ENCODE results near the gene ARF6.
A peak's percentile ranks its signal among the peaks of the same experiment; 100 is the strongest.
"Not testable (repeated sequence)": the region's sequence is repeated elsewhere in the genome, so short reads cannot be mapped to it uniquely, and the experiment has no call there.

ARF6 gene

DNA sequence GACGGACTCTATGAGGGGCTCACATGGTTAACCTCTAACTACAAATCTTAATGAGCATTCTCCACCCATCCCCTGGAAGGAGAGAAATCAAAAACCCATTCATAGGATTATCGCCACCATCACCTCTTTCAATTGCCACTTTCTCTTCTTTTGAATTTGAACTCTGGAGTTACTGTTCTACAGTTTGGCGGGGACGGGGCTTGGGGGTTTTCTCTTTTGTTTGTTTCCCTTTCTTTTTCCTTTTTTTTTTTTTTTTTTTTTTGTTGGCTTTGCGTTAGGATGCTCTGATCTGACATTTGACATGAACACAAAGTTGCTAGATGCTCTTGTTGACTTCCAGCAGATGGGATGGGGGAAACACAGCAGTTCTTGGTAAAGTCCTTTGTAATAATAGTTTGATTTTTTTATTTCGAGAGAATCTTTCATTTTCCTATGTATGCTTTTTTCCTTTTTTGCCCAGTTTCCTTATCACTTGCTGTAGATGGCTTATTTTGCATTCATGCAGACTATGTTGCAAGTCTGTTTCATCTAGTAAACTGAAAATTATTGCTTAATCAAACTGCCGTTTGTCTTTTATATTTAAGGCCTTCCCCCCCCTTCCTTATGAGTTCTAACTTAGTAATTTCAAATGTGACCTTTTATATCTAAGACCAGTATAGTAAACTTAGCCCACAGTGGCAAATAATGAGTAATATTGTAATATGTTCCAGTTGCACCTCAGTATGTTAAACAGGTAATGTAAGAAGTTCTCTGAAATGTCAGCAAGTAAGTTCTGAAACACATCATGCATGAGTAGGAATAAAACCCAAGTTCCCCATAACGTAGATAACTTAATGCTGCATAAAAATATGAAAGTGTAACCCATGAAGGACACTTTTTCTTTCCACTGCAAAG, 1.6 kb downstream of the ARF6 start:
- not testable (repeated sequence) for H3K27me3 ChIP-seq (ENCODE audit: control insufficient read depth in 2 of 2, insufficient read depth in 2 of 2, low read length in 2 of 2); H3K9me3 ChIP-seq (ENCODE audit: control insufficient read depth in 2 of 2, low read length in 2 of 2)
- Histone ChIP-seq H3K36me3 (ENCODE audit: control insufficient read depth in 2 of 2, insufficient read depth in 2 of 2, low read length in 2 of 2) (peaks cover 11 to 13% of the 10 kb centered on the region in 2 donors), H3K4me3 (ENCODE audit: low read length in 2 of 2) (peak overlapping the region; percentile 95 to 96), H3K4me1 (ENCODE audit: control insufficient read depth in 2 of 2, insufficient read depth in 2 of 2, low read length in 2 of 2) (peaks cover 22 to 32% of the 10 kb centered on the region in 2 donors), H3K9ac (ENCODE audit: low read depth in 1 of 2, low read length in 2 of 2) (peak overlapping the region; percentile 97 to 100), H3K27ac (ENCODE audit: low read depth in 2 of 2, low read length in 2 of 2) (peak overlapping the region; percentile 100)

GRCh38 chr14:49895480-49895879, 2.6 kb downstream of the ARF6 start:
- no peaks in the 10 kb centered on the region for H3K27me3 ChIP-seq (ENCODE audit: control insufficient read depth in 2 of 2, insufficient read depth in 2 of 2, low read length in 2 of 2)
- peaks cover 11 to 13% of the 10 kb centered on the region in 2 donors for H3K36me3 ChIP-seq (ENCODE audit: control insufficient read depth in 2 of 2, insufficient read depth in 2 of 2, low read length in 2 of 2)
- peak overlapping the region; percentile 42 to 100 for H3K9ac ChIP-seq (ENCODE audit: low read depth in 1 of 2, low read length in 2 of 2)
- peak overlapping the region; percentile 95 to 96 for H3K4me3 ChIP-seq (ENCODE audit: low read length in 2 of 2)
- peak overlapping the region; percentile 63 to 100 for H3K27ac ChIP-seq (ENCODE audit: low read depth in 2 of 2, low read length in 2 of 2)
- H3K4me1 ChIP-seq (ENCODE audit: control insufficient read depth in 2 of 2, insufficient read depth in 2 of 2, low read length in 2 of 2): peaks cover 23 to 32% of the 10 kb centered on the region in 2 donors
- no peaks in the 10 kb centered on the region for H3K9me3 ChIP-seq (ENCODE audit: control insufficient read depth in 2 of 2, low read length in 2 of 2)

DNA sequence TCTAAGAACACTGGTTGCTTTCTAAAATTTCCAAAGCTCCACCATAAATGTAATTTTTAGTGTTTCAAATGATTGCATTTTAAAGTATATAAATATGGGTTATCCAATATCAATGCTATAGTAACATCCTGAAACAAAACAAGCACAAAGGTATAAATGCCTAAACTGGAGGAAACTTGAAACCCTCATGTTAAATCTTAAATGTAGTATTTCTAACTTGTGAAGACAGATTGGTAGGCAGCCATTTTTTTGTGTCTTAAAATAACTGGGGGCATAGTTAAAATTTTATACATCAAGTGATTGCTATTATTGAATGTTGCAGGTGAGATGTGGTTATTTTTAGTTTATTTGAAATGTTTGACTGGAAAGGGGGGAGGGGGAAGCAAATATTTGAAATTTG, 3.4 kb downstream of the ARF6 start:
- Histone ChIP-seq H3K9ac (ENCODE audit: low read depth in 1 of 2, low read length in 2 of 2) (peak overlapping the region; percentile 42 to 100), H3K27ac (ENCODE audit: low read depth in 2 of 2, low read length in 2 of 2) (peak overlapping the region in 1 of 2 donors; percentile 63), H3K4me3 (ENCODE audit: low read length in 2 of 2) (peak overlapping the region; percentile 95 to 96), H3K4me1 (ENCODE audit: control insufficient read depth in 2 of 2, insufficient read depth in 2 of 2, low read length in 2 of 2) (peaks cover 23 to 32% of the 10 kb centered on the region in 2 donors), H3K36me3 (ENCODE audit: control insufficient read depth in 2 of 2, insufficient read depth in 2 of 2, low read length in 2 of 2) (peaks cover 11 to 13% of the 10 kb centered on the region in 2 donors)
- not testable (repeated sequence) for H3K9me3 ChIP-seq (ENCODE audit: control insufficient read depth in 2 of 2, low read length in 2 of 2); H3K27me3 ChIP-seq (ENCODE audit: control insufficient read depth in 2 of 2, insufficient read depth in 2 of 2, low read length in 2 of 2)

DNA sequence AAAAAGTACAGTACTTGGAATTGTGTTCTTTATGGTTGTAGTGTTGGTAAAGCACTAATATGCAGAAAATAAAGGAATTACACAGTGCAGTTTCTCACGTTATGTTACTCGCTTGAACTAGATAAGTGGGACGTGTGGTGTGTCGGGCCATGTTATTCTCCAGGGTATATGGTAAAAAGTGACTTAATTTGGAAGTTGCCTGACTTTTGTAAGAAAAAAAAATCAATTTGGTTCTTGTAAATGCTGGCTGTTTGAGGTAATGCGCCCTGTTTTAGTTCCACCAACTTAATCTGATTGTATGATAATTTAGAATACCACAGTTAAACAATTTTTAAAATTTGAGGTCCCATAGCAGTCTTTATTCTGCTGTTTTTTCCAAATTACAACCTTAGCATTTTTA, 4.1 kb downstream of the ARF6 start:
- Histone ChIP-seq H3K4me1 (ENCODE audit: control insufficient read depth in 2 of 2, insufficient read depth in 2 of 2, low read length in 2 of 2) (peaks cover 19 to 28% of the 10 kb centered on the region in 2 donors), H3K27me3 (ENCODE audit: control insufficient read depth in 2 of 2, insufficient read depth in 2 of 2, low read length in 2 of 2) (no peaks in the 10 kb centered on the region), H3K4me3 (ENCODE audit: low read length in 2 of 2) (peak overlapping the region; percentile 45 to 96), H3K9me3 (ENCODE audit: control insufficient read depth in 2 of 2, low read length in 2 of 2) (no peaks in the 10 kb centered on the region), H3K27ac (ENCODE audit: low read depth in 2 of 2, low read length in 2 of 2) (peak overlapping the region in 1 of 2 donors; percentile 29), H3K9ac (ENCODE audit: low read depth in 1 of 2, low read length in 2 of 2) (peak overlapping the region; percentile 44 to 100), H3K36me3 (ENCODE audit: control insufficient read depth in 2 of 2, insufficient read depth in 2 of 2, low read length in 2 of 2) (peaks cover 11 to 13% of the 10 kb centered on the region in 2 donors)

DNA sequence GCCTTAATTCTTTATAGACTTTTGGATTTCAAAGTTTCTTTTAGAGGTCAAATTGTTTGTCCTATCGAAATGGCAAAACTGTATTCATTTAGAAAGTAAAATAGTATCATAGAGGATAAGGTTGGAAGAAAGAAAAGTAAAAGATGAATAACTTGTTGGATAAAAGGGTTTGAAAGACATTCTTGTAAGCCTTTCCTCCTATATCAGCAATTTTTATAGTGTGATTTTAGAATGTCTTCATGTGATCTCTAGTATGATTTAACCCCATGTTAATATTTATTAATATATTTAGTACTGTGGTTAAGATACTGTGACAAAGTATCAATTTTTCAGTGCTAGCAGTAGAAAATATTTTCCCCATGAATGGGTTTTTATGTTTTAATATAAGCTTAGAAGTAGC, 4.5 kb downstream of the ARF6 start:
- Histone ChIP-seq H3K27me3 (ENCODE audit: control insufficient read depth in 2 of 2, insufficient read depth in 2 of 2, low read length in 2 of 2) (no peaks in the 10 kb centered on the region), H3K9ac (ENCODE audit: low read depth in 1 of 2, low read length in 2 of 2) (peak overlapping the region; percentile 44 to 100), H3K36me3 (ENCODE audit: control insufficient read depth in 2 of 2, insufficient read depth in 2 of 2, low read length in 2 of 2) (peaks cover 11 to 13% of the 10 kb centered on the region in 2 donors), H3K4me1 (ENCODE audit: control insufficient read depth in 2 of 2, insufficient read depth in 2 of 2, low read length in 2 of 2) (peaks cover 17 to 27% of the 10 kb centered on the region in 2 donors), H3K9me3 (ENCODE audit: control insufficient read depth in 2 of 2, low read length in 2 of 2) (no peaks in the 10 kb centered on the region), H3K4me3 (ENCODE audit: low read length in 2 of 2) (peak overlapping the region; percentile 45 to 96), H3K27ac (ENCODE audit: low read depth in 2 of 2, low read length in 2 of 2) (peak overlapping the region in 1 of 2 donors; percentile 29)

GRCh38 chr14:49897965-49898364, 5.1 kb downstream of the ARF6 start:
- Histone ChIP-seq H3K9me3 (ENCODE audit: control insufficient read depth in 2 of 2, low read length in 2 of 2) (no peaks in the 10 kb centered on the region), H3K4me3 (ENCODE audit: low read length in 2 of 2) (peak overlapping the region in 1 of 2 donors; percentile 96), H3K9ac (ENCODE audit: low read depth in 1 of 2, low read length in 2 of 2) (peak overlapping the region; percentile 17 to 24), H3K27ac (ENCODE audit: low read depth in 2 of 2, low read length in 2 of 2) (peak overlapping the region; percentile 11 to 41), H3K4me1 (ENCODE audit: control insufficient read depth in 2 of 2, insufficient read depth in 2 of 2, low read length in 2 of 2) (peaks cover 17 to 27% of the 10 kb centered on the region in 2 donors), H3K27me3 (ENCODE audit: control insufficient read depth in 2 of 2, insufficient read depth in 2 of 2, low read length in 2 of 2) (no peaks in the 10 kb centered on the region), H3K36me3 (ENCODE audit: control insufficient read depth in 2 of 2, insufficient read depth in 2 of 2, low read length in 2 of 2) (peaks cover 11 to 13% of the 10 kb centered on the region in 2 donors)

DNA sequence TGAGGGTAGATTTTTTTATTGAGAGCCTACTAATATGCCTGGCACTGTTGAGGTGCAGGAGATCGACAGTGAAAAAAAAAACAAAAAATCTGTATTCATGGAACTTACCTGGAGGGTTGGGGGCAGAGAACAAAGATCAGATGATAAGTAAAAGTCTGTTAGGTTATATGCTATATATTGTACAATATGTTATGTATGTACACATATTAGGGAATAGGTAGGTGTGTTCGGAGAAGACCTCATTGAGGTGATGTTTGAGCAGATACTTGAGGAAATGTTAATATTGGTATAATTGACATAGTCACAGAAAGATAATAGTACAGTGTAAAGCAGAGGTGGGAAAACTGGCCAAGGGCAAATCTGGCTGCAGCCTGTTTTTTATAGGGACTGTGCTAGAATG, 5.6 kb downstream of the ARF6 start:
- H3K27ac ChIP-seq (ENCODE audit: low read depth in 2 of 2, low read length in 2 of 2): peak overlapping the region; percentile 11 to 41
- peaks cover 17 to 27% of the 10 kb centered on the region in 2 donors for H3K4me1 ChIP-seq (ENCODE audit: control insufficient read depth in 2 of 2, insufficient read depth in 2 of 2, low read length in 2 of 2)
- H3K36me3 ChIP-seq (ENCODE audit: control insufficient read depth in 2 of 2, insufficient read depth in 2 of 2, low read length in 2 of 2): peaks cover 11 to 13% of the 10 kb centered on the region in 2 donors
- no peaks in the 10 kb centered on the region for H3K27me3 ChIP-seq (ENCODE audit: control insufficient read depth in 2 of 2, insufficient read depth in 2 of 2, low read length in 2 of 2)
- peak overlapping the region in 1 of 2 donors; percentile 96 for H3K4me3 ChIP-seq (ENCODE audit: low read length in 2 of 2)
- H3K9ac ChIP-seq (ENCODE audit: low read depth in 1 of 2, low read length in 2 of 2): peak overlapping the region in 1 of 2 donors; percentile 5
- H3K9me3 ChIP-seq (ENCODE audit: control insufficient read depth in 2 of 2, low read length in 2 of 2): no peaks in the 10 kb centered on the region

DNA sequence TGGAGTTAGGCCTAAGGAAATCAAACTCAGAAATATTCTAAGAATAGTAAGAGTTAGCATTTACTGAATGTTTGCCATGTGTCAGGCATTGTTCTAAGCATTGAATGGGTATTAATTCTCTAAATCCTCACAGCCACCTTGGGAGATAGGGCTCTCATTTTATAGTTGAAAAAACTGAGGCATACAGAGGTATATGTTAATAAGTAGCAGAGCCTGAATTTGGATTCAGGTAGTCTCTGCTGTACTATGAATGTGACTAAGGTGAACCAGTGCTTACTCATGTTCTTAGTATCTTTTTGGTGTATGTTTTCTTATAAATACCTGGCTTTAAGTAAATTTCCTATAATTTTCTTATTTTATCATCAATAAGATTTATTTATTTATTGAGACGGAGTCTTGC, 8.1 kb downstream of the ARF6 start:
- H3K4me3 ChIP-seq (ENCODE audit: low read length in 2 of 2): no peak overlapping the region
- H3K27ac ChIP-seq (ENCODE audit: low read depth in 2 of 2, low read length in 2 of 2): no peak overlapping the region
- H3K9ac ChIP-seq (ENCODE audit: low read depth in 1 of 2, low read length in 2 of 2): no peak overlapping the region
- H3K9me3 ChIP-seq (ENCODE audit: control insufficient read depth in 2 of 2, low read length in 2 of 2): no peaks in the 10 kb centered on the region
- H3K4me1 ChIP-seq (ENCODE audit: control insufficient read depth in 2 of 2, insufficient read depth in 2 of 2, low read length in 2 of 2): peaks cover 17 to 19% of the 10 kb centered on the region in 2 donors
- H3K27me3 ChIP-seq (ENCODE audit: control insufficient read depth in 2 of 2, insufficient read depth in 2 of 2, low read length in 2 of 2): no peaks in the 10 kb centered on the region
- H3K36me3 ChIP-seq (ENCODE audit: control insufficient read depth in 2 of 2, insufficient read depth in 2 of 2, low read length in 2 of 2): no peaks in the 10 kb centered on the region

DNA sequence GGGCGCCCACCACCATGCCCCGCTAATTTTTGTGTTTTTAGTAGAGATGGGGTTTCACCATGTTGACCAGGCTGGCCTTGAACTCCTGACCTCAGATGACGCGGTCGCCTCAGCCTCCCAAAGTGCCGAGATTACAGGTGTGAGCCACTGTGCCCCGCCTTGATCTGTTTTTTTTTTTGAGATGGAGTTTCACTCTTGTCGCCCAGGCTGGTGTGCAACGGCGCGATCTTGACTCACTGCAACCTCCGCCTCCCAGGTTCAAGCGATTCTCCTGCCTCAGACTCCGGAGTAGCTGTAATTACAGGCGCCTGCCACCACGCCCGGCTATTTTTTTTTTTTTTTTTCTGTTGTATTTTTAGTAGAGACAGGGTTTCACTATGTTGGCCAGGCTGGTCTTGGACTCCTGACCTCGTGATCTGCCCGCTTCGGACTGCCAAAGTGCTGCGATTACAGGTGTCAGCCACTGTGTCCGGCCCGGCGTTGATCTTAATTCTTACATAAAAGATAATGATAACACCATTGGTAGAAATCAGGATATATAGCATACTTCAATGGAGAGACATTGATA, 9.9 kb downstream of the ARF6 start:
- not testable (repeated sequence) for H3K36me3 ChIP-seq (ENCODE audit: control insufficient read depth in 2 of 2, insufficient read depth in 2 of 2, low read length in 2 of 2); H3K9me3 ChIP-seq (ENCODE audit: control insufficient read depth in 2 of 2, low read length in 2 of 2); H3K4me3 ChIP-seq (ENCODE audit: low read length in 2 of 2); H3K27me3 ChIP-seq (ENCODE audit: control insufficient read depth in 2 of 2, insufficient read depth in 2 of 2, low read length in 2 of 2)
- Histone ChIP-seq H3K4me1 (ENCODE audit: control insufficient read depth in 2 of 2, insufficient read depth in 2 of 2, low read length in 2 of 2) (peaks cover 12 to 14% of the 10 kb centered on the region in 2 donors), H3K27ac (ENCODE audit: low read depth in 2 of 2, low read length in 2 of 2) (peak overlapping the region; percentile 2 to 68), H3K9ac (ENCODE audit: low read depth in 1 of 2, low read length in 2 of 2) (peak overlapping the region in 1 of 2 donors; percentile 14)

DNA sequence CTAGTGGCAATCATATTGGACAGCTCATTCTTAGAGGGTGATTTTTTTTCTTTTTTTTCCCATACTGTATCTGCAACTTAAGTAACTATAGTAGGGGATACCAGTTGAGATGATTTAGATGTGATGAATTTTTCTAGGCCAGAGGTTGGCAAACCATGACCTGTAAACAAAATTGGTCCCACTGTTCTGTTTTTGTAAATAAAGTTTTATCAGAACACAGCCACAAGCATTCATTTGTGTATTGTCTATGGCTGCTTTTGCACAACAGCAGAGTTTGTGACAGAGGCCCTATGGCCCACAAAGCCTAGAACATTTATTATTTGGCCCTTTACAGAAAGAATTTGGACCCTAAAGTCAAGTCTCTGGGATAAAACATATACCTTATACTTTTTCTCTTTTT, 11.4 kb downstream of the ARF6 start:
- no peak overlapping the region for H3K4me3 ChIP-seq (ENCODE audit: low read length in 2 of 2)
- H3K36me3 ChIP-seq (ENCODE audit: control insufficient read depth in 2 of 2, insufficient read depth in 2 of 2, low read length in 2 of 2): no peaks in the 10 kb centered on the region
- H3K27me3 ChIP-seq (ENCODE audit: control insufficient read depth in 2 of 2, insufficient read depth in 2 of 2, low read length in 2 of 2): no peaks in the 10 kb centered on the region
- H3K9me3 ChIP-seq (ENCODE audit: control insufficient read depth in 2 of 2, low read length in 2 of 2): no peaks in the 10 kb centered on the region
- no peak overlapping the region for H3K9ac ChIP-seq (ENCODE audit: low read depth in 1 of 2, low read length in 2 of 2)
- H3K4me1 ChIP-seq (ENCODE audit: control insufficient read depth in 2 of 2, insufficient read depth in 2 of 2, low read length in 2 of 2): peaks cover 5 to 8% of the 10 kb centered on the region in 2 donors
- H3K27ac ChIP-seq (ENCODE audit: low read depth in 2 of 2, low read length in 2 of 2): no peak overlapping the region
